ENCODE data around the gene TMEM98.
A peak's percentile ranks its signal among the peaks of the same experiment; 100 is the strongest.
"Not testable (repeated sequence)": the region's sequence is repeated elsewhere in the genome, so short reads cannot be mapped to it uniquely, and the experiment has no call there.

TMEM98 gene

GRCh38 chr17:32944248-32945020, 16.5 kb downstream of the TMEM98 start:
- DNase-seq, result no peak

- DNase-seq, result no peak
Observed at GRCh38 chr17:32946375-32947135, 18.6 kb downstream of the TMEM98 start.

- no peak for DNase-seq
Observed at GRCh38 chr17:32947736-32948135, 19.8 kb downstream of the TMEM98 start.

- DNase-seq, result no peak
Observed at GRCh38 chr17:32949181-32949580, 21.2 kb downstream of the TMEM98 start.

- not testable (repeated sequence) for DNase-seq
Observed at GRCh38 chr17:32952491-32952890, 24.5 kb downstream of the TMEM98 start.

GRCh38 chr17:32953045-32953444, 25.1 kb downstream of the TMEM98 start:
- no peak for DNase-seq

- DNase-seq, result no peak
Observed at GRCh38 chr17:32953857-32954256, 25.9 kb downstream of the TMEM98 start.

- no peak for DNase-seq
Observed at GRCh38 chr17:32954477-32954876, 26.5 kb downstream of the TMEM98 start.

GRCh38 chr17:32955155-32955554, 27.2 kb downstream of the TMEM98 start:
- DNase-seq, result no peak

GRCh38 chr17:32956240-32956970, 28.5 kb downstream of the TMEM98 start:
- DNase-seq, result no peak

GRCh38 chr17:32958418-32958817, 30.5 kb downstream of the TMEM98 start:
- DNase-seq, result peak; percentile 56

- no peak for DNase-seq
Observed at GRCh38 chr17:32960815-32961214, 32.9 kb downstream of the TMEM98 start.

GRCh38 chr17:32962320-32962711, 34.4 kb downstream of the TMEM98 start:
- DNase-seq, result no peak

- no peak for DNase-seq
Observed at GRCh38 chr17:32964541-32964940, 36.6 kb downstream of the TMEM98 start.

GRCh38 chr17:32969231-32969630, 41.3 kb downstream of the TMEM98 start:
- not testable (repeated sequence) for DNase-seq

- no peak for DNase-seq
Observed at GRCh38 chr17:32970281-32970680, 42.3 kb downstream of the TMEM98 start.

- DNase-seq, result no peak
Observed at GRCh38 chr17:32971171-32971570, 43.2 kb downstream of the TMEM98 start.

- DNase-seq, result no peak
Observed at GRCh38 chr17:32976131-32976530, 48.2 kb downstream of the TMEM98 start.

GRCh38 chr17:32976605-32977004, 48.7 kb downstream of the TMEM98 start:
- DNase-seq, result no peak

GRCh38 chr17:32980230-32980629, 52.3 kb downstream of the TMEM98 start:
- no peak for DNase-seq

GRCh38 chr17:32981611-32982010, 53.7 kb downstream of the TMEM98 start:
- DNase-seq, result not testable (repeated sequence)

GRCh38 chr17:32985050-32985756, 57.2 kb downstream of the TMEM98 start:
- no peak for DNase-seq

GRCh38 chr17:32987453-32987805, 59.5 kb downstream of the TMEM98 start:
- DNase-seq, result not testable (repeated sequence)
